B cell (primary cell): ENCODE data around the gene PI4KB.

Experiments
- CTCF ChIP-seq: fragments of 200-600 bp; IDR thresholded peaks from one replicate; pipeline ENCODE4 v1.8.0; 2022; ENCODE audit warnings: antibody characterized with exemption, mild to moderate bottlenecking
- EZH2 ChIP-seq: IDR thresholded peaks from 2 replicates; pipeline ENCODE4 v1.6.1; 2012; ENCODE audit warnings: borderline replicate concordance, low read depth, mild to moderate bottlenecking, moderate library complexity, low read length; ENCODE audit not compliant: insufficient read depth, poor library complexity, severe bottlenecking

- no peak for TF ChIP-seq CTCF
- TF ChIP-seq EZH2, result no peak
Observed at GRCh38 chr1:151372058-151372934, 45.1 kb upstream of the PI4KB start, which contains the start of gene SELENBP1.
